Measurements from ENCODE around the gene SPEN. TPM values are rescaled to one million over a fixed set of nuclear protein-coding genes. Genes with fewer than 3 reads are reported as not detected.

The SPEN gene
- polyA plus RNA-seq, 4 donors = 50.0 to 60.6 (median 57.7) TPM

DNA sequence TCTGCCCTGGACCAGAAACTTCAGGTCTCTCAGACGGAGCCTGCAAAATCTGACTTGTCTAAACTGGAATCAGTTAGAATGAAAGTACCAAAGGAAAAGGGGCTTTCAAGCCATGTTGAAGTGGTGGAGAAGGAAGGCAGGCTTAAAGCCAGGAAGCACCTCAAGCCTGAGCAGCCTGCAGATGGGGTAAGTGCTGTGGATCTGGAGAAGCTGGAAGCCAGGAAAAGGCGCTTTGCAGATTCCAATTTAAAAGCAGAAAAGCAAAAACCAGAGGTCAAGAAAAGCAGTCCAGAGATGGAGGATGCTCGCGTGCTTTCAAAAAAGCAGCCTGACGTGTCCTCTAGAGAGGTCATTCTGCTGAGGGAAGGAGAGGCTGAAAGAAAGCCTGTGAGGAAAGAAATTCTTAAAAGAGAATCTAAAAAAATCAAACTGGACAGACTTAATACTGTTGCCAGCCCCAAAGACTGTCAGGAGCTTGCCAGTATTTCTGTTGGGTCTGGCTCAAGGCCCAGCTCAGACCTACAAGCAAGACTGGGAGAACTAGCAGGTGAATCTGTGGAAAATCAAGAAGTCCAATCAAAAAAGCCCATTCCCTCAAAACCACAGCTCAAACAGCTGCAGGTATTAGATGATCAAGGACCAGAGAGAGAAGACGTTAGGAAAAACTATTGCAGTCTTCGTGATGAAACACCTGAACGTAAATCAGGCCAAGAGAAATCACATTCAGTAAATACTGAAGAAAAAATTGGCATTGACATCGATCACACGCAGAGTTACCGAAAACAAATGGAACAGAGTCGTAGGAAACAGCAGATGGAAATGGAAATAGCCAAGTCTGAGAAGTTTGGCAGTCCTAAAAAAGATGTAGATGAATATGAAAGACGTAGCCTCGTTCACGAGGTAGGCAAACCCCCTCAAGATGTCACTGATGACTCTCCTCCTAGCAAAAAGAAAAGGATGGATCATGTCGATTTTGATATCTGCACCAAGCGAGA, 81.8 kb downstream of the SPEN start:
- no peak for DNase-seq (ENCODE audit: low read depth in 4 of 4, low spot score in 3 of 4)

- no peak for DNase-seq (ENCODE audit: low read depth in 4 of 4, low spot score in 3 of 4)
Measured at GRCh38 chr1:15931401-15931800, 83.9 kb downstream of the SPEN start.

- no peak for DNase-seq (ENCODE audit: low read depth in 4 of 4, low spot score in 3 of 4)
Measured at GRCh38 chr1:15931884-15932283, 84.4 kb downstream of the SPEN start.

DNA sequence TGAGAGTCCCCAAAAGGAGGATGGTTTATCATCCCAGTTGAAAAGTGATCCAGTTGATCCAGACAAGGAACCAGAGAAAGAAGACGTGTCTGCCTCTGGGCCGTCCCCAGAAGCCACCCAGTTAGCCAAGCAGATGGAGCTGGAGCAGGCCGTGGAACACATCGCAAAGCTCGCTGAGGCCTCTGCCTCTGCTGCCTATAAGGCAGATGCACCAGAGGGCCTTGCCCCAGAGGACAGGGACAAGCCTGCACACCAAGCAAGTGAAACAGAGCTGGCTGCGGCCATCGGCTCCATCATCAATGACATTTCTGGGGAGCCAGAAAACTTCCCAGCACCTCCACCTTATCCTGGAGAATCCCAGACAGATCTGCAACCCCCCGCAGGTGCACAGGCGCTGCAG, 85.1 kb downstream of the SPEN start:
- no peak for DNase-seq (ENCODE audit: low read depth in 4 of 4, low spot score in 3 of 4)

DNA sequence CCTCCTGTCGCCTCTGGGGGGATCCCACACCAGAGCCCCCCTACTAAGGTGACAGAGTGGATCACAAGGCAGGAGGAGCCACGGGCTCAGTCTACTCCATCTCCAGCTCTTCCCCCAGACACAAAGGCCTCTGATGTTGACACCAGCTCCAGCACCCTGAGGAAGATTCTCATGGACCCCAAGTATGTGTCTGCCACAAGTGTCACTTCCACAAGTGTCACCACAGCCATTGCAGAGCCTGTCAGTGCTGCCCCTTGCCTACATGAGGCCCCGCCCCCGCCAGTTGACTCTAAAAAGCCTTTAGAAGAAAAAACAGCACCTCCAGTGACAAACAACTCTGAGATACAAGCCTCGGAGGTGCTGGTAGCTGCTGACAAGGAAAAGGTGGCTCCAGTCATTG, 86.2 kb downstream of the SPEN start:
- DNase-seq (ENCODE audit: low read depth in 4 of 4, low spot score in 3 of 4) = no peak

DNA sequence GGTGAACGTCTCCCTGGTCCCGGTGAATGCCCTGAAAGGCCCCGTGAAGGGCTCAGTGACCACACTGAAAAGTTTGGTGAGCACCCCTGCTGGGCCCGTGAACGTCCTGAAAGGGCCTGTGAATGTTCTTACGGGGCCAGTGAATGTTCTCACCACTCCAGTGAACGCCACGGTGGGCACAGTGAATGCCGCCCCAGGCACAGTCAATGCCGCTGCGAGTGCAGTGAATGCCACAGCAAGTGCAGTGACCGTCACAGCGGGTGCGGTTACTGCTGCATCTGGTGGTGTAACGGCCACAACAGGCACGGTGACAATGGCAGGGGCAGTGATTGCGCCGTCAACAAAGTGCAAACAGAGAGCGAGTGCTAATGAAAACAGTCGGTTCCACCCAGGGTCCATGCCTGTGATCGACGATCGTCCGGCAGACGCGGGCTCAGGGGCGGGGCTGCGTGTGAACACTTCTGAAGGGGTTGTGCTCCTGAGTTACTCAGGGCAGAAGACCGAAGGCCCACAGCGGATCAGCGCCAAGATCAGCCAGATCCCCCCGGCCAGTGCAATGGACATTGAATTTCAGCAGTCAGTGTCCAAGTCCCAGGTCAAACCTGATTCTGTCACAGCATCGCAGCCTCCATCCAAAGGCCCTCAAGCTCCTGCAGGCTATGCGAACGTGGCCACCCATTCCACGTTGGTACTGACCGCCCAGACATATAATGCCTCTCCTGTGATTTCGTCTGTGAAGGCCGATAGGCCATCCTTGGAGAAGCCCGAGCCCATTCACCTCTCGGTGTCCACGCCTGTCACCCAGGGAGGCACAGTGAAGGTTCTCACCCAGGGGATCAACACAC, 86.9 kb downstream of the SPEN start:
- no peak for DNase-seq (ENCODE audit: low read depth in 4 of 4, low spot score in 3 of 4)

GRCh38 chr1:15935056-15935950, 87.8 kb downstream of the SPEN start:
- no peak for DNase-seq (ENCODE audit: low read depth in 4 of 4, low spot score in 3 of 4)

GRCh38 chr1:15936025-15936424, 88.5 kb downstream of the SPEN start:
- DNase-seq (ENCODE audit: low read depth in 4 of 4, low spot score in 3 of 4) = no peak

DNA sequence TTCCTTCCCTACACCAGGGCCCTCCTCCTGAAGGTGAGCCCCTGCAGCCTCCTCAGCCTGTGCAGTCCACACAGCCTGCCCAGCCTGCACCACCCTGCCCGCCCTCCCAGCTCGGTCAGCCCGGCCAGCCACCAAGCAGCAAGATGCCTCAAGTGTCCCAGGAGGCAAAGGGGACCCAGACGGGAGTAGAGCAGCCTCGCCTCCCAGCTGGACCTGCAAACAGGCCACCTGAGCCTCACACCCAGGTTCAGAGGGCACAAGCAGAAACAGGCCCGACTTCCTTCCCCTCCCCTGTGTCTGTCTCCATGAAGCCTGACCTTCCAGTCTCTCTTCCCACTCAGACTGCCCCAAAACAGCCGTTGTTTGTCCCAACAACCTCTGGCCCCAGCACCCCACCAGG, 89.6 kb downstream of the SPEN start:
- DNase-seq (ENCODE audit: low read depth in 4 of 4, low spot score in 3 of 4) = no peak

GRCh38 chr1:15937706-15938168, 90.2 kb downstream of the SPEN start:
- no peak for DNase-seq (ENCODE audit: low read depth in 4 of 4, low spot score in 3 of 4)

- no peak for DNase-seq (ENCODE audit: low read depth in 4 of 4, low spot score in 3 of 4)
Measured at GRCh38 chr1:15938628-15939161, 91.2 kb downstream of the SPEN start.

- DNase-seq (ENCODE audit: low read depth in 4 of 4, low spot score in 3 of 4) = no peak
Measured at GRCh38 chr1:15939181-15940109, 91.9 kb downstream of the SPEN start.

GRCh38 chr1:15940110-15941043, 92.9 kb downstream of the SPEN start:
- DNase-seq (ENCODE audit: low read depth in 4 of 4, low spot score in 3 of 4) = no peak

- DNase-seq (ENCODE audit: low read depth in 4 of 4, low spot score in 3 of 4) = no peak
Measured at GRCh38 chr1:15941044-15941840, 93.7 kb downstream of the SPEN start.

DNA sequence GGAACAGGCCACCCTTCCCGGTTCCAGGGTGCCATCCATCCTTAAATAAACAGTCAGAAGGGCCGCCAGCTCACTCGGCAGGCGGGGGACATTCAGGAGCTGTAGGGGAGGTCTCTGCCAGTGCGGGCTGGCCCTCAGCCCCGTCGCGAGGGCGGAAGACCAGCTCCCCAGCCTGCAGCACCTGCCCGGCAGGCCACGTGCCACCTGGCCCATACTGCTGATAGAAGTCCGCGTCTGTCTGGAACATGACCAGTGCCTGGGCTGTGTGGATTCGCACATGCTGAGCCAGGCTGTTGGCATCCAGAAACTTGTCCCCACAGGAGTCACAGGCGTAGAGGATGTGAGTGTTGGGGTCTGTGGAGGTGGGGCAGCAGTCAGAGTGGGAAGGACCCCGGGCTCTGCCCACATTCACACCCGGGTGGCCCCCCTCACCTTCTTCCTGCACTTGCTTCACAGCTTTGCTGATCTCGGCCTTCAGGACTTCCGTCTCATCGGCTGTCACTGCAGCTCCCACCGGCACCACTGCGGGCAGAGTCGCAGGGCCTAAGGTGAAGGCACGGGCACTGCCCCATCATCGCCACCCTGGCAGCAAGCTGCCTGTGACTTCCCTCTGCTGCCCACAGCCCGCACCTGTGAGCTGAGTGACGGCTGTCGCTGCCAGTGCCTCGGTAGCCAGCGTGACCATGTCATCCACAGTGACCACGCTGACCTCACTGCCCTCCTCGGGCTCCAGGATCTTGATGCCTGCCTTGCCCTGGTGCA, 94.6 kb downstream of the SPEN start:
- no peak for DNase-seq (ENCODE audit: low read depth in 4 of 4, low spot score in 3 of 4)

- DNase-seq (ENCODE audit: low read depth in 4 of 4, low spot score in 3 of 4) = no peak
Measured at GRCh38 chr1:15942661-15943327, 95.3 kb downstream of the SPEN start.

Data from right renal pelvis (tissue), 4 donors.